HG03175 (cell line): ENCODE results near the gene LRTM1.

Experiments
- ATAC-seq: cut with Tn5 transposase; IDR thresholded peaks from one replicate; pipeline ENCODE4 v1.9.1; 2021; ENCODE audit warnings: mild to moderate bottlenecking, moderate library complexity; ENCODE audit not compliant: unreplicated experiment

The LRTM1 gene

DNA sequence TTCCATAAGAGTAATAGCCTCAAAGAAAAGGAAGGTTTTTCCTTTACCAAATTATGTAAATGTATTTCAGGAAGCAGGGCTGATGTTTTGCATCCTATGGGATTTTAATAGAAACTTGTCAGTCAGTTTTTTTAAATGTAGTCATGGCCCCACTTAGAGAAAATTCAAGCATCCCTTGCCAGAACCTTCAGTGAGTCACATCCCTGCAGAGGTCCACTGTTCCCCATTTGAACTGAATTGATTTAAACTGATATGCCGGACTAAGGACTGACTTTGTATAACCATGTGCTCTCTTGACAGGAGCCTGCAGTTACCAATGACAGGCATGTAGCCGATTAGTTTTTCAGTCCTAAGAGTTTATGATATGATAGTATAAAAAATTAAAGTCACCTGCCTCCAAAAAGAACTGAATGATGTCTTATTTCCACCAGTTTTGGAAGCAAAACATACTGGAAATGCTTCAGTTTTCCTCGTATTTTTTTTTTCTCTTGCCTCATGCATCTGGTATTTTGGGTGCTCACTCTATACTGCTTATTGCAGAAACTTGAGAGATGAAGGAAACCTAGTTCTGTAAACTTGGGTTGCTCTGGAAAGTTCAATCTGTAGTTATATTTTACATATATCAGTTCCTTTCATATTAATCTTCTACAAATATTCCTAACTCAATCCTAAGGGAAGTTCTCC lies 30.7 kb downstream of the LRTM1 start:
- ATAC-seq, result no peak

DNA sequence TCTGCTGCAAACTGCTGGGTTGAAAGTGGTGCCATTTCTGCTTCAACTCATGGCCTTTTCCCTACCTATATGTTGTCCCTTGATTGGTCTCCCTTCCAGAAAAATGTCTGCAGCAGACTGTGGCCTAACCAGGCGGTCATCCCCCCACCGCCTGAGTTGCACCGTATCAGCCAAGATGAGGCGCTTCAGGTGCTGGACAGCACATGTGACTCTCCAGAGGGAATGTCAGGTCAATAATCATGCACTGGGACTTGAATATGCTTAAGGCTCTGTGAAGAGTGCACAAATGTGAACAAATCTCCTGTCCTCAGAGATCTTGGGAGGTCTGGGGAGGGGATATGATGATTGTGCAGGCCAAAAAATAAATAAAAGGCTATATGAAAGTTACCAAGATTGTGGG lies 32.2 kb downstream of the LRTM1 start:
- no peak for ATAC-seq

DNA sequence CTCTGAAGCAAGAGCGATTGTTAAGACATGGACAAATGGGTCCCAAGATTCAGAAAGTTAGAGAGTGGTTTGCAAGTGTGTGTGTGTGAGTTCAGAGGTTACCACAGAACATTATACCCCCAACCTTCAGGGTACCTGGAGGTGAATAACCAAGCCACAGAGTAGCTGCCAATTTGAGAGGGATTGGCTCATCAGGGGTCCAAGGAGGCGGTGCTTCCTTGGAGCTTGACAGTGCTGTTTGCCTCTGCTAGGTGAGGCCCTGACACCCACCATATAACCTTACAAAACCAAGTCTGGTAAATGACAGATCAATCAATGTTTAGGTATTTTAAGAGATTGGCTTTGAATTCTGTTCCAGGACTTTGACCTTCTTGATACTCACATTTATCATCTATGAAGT lies 35.7 kb downstream of the LRTM1 start:
- ATAC-seq, result no peak

DNA sequence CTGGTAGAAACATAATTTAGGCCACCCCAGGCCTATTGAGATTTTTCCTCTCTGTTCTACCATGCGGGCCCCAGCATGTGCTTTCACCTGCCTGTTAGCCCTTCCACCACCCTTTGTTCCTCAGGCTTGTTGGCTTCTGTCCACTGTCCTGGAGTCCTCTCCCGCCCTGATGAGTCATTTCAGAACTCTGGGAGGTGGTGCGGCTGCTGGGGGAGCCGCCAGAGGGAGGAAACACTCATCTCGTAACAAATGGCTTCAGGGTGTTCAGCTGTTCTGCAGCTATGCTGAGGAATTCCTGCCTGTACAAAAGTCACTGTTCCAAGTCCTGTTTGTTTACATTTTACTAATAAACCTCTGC lies 36.3 kb downstream of the LRTM1 start:
- no peak for ATAC-seq

DNA sequence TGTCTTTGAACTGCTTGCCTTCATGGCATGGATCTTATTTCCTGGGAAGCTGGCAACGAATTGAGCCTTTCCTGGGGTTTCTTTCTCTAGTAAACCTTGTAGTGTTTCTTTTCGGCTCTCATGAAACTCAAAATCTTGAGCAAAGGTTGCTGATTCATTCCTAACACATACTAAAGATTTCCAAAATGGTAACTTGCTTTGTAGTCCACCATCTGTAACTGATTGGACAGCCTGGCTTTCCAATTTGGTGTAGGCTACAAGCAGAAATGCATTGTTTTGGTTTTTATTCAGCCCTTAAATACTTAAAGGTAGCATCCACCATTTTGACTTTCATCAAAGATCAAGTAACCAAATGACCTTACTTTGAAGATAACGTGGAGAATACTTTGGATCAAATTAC lies 38.1 kb downstream of the LRTM1 start:
- ATAC-seq, result no peak

DNA sequence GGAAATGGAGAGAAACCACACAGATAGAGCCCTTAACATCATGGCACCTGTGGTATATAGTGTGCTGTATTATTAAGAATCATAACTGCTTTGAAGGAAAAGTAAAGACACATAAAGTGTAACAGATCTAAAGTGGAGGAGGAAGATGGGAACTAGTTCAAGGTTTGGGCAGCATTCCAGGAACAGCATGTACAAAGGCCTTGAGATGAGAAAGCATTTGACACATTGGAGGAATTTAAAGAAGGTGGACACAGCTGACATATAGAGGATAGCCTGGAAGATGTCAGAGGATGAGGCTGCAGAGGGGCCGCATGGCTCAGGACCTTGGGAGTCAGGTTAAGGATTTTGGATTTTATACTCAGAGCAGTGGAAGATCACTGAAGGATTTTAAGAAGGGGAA lies 39.0 kb downstream of the LRTM1 start:
- no peak for ATAC-seq

DNA sequence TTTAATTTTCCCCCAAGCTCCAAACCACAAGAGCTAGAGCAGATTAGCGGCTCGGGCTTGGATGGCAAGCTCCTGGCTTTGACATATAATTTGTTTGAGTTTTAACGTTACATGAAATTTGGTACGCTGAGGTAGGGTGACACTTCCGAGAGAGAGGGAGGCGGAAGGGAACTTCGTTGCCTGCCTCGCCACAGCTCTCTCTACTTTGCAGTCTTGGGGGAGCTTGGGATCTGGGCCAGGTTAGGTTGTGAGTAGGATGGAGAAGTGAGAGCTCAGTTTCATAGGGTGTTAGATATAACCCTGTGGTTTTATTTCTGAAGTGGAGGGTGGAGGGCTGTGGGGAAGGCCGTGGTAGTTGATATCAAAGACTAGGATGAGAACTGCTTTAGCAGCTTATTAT lies 39.7 kb downstream of the LRTM1 start:
- no peak for ATAC-seq

DNA sequence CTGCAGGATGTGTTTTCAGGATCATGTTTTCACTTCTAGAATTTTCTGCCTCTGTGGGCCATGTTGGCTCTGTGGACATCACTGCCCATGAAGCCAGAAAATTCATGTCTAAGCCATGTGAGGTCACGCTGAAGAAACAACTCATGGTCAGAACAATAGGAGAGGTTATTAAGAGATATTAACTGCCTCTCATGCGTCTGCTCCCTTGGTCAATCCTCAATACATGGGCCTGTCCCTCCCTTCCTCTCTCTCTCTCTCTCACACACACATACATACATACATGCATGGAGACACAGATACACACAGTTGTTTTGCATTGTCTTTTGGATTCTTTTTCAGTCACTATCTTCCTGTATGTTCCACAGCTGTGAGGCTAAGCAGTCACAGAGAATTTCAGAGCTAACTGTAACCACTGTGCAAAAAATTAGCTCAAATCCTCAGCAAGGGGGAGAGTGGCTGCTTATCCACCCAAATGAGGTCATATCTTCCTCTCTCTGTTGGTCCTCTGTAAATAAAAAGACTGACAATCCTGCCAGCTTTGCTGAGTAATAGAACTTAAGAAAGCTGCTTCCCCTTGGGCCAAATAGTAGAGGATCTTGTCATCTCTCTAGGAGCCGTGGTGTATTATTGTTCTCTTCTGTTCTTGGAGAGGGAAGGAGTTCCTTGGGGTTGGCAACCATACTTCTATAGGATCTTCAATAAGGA lies 45.6 kb downstream of the LRTM1 start:
- ATAC-seq, result no peak

DNA sequence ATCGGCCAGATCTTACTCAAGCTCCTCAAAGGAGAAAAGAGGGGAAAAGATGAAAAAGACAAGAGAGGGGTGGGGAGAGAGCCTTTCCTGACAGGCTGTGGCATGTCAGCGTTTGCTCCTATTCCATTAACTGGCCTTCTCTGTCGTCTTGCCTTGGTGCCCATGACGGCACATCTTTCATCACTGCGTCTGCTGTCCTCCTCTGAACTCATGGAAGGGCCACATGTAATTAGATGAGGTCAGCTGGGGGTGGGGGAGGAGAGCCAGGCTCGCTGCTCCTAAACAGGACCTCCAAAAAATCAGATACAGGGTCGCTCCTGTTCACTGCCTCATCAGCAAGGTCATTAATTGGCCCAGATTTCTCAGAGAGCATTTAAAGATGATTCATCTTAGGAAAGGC lies 49.7 kb downstream of the LRTM1 start:
- no peak for ATAC-seq

DNA sequence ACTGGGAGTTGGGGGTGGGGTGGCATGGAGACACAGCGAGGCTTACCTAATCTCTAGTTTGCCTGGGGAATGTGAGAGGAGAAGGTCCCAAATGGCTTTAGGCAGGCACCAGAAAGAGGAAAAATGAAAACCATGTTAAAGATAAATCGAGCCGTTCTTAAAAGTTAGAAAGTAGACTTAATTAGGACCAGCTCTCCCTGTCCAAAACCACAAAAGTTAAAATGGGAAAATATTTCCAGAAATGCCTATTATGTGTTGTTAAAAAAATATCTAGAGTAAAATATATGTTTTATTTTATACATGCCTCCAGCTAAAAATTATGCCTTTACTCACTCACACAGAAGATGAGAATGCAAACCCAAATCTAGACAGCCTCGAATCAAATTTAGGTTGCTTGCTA lies 50.1 kb downstream of the LRTM1 start:
- ATAC-seq, result no peak

DNA sequence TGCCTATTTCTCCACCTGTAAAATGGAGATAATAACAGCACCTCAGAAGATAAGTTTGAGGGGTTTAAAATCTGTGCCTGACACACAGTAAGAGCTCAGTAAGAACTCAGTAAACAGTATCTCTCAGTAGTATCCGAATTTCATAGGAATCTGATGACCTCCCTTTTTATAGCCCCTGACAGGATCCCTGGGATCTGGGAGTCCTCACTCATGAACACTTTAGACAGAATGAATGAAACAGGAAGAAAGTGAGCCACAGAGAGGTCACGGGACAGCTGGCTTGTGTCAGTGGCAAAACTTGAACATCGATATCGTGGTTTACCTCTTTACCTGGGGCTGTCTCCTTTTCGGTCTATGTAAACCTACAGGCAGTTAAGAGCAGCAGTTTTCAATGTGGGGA lies 51.2 kb downstream of the LRTM1 start:
- no peak for ATAC-seq

DNA sequence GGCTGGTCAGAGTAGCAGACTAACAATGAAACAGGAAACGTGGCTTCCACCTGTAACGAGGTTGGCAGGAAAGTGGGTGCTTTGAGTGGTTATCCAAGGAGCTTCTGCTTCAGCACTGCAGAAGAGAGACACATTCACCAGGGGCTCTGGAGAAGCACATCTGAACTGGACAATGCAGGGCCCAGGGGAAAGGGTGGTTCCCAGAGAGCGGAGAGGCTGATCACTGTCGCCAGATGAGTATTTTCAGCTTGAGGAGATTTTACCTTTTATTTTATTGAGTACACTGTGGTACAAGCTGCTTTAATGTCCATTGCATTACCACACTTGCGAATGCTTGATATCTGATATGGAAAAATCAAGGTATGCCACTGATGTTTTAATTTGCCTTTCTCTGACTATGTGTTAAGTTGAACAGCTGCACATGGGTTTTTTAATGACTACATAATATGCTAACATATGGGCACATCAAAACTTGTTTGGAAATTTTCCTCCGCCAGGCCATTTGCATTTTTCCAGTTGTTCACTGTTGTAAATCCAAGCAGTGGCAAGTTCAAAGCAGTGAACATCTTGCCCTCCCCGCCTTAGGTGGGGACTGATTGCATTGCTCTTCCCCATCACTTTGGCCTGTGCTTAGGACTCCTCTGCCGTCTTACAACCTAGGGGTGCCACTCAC lies 52.1 kb downstream of the LRTM1 start:
- ATAC-seq, result no peak

DNA sequence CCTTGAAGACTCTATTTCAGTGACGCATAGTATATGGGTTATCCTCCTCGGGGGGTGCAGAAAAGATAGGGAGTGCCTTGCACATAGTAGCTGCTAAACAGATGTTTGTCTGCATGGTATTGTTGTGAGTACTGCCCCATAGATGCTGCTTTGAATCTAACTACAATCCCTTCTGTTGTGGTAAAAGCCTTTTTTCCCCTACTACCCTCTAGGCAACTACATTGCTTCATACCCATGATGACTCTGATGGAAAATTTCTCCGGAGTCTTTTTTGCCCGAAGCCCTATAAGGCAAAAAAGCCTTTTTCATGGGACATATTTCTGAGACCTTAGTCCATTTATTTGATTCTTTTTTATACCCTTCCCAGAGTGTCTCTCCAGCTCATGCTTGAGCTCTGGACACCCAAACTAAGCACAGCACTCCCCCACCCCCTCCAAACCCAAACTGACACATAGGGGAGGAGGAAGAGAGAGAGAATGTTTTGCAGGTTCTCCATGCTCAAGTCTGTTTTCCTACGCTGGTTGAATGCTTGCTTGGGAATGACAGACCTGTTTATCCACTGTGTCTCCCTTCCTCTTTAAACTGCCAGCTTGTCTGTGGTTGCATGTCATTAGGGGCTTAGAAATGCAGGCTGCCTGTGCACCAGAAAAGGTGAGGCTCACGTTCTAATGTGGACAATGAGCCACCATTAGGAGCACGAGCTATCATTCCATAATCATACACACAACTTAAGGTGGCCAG lies 52.9 kb downstream of the LRTM1 start:
- ATAC-seq, result no peak

DNA sequence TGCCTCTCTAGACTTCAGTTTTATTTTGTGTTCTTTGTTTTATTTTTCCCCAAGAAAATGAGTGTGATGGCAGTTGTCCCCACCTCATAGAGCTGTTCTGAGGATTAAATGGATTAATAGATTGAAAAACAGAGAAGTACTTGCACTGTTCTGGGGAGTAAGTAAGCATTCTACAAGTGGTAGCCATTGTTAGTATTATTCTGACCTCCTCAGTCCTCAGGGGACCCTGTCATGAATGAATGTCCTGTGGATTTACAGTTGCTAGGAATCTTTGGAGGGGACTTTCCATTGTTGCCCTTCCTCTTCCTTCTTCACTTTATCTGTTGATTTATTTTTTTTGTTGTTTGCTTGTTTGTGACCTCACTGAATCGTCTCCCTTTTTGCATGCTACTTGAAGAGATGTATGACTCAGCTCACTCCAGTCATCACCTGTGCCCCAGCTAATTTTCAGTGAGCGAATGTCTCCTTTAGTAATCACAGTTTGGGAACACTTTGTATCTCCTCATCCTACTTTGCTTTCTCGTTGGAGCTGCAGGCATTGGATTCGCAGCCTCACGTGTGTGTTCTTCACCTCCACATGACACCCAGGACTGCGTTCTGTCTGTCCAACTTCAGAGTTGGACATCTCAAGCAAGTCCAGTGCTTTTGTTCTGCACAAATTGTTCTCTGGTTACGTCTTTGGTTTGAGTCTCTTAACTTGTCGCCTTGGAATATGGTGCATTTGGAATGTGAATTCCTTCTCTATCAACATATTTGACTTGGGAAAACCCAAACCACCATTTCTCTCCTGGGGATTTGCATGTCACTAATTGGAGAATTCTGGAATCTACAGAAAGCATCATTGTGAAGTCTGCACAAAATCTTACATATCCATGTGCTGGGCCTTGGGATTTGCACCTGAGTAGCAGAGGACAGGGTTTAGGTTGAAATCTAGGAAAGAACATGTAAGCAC lies 54.5 kb downstream of the LRTM1 start:
- no peak for ATAC-seq

DNA sequence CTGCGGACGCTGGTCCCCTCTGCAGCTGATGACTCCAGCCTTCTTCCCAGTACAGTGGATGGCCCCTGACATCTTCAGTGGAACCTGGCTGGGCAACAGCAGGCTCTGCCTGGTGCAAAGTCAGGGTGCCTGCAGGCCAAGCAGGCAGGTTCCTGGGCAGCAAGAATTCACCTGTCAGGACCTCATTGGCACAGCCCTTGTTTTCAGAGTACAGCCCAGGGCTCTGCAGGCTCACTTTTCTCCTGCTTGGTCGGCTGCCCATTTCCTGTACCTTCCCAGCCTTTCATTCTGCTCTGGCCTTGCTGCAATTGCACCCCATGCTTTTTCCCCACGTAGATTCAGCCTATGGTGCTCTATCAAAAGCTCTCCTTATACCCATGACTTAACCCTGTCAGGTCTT lies 56.0 kb downstream of the LRTM1 start:
- ATAC-seq, result no peak

DNA sequence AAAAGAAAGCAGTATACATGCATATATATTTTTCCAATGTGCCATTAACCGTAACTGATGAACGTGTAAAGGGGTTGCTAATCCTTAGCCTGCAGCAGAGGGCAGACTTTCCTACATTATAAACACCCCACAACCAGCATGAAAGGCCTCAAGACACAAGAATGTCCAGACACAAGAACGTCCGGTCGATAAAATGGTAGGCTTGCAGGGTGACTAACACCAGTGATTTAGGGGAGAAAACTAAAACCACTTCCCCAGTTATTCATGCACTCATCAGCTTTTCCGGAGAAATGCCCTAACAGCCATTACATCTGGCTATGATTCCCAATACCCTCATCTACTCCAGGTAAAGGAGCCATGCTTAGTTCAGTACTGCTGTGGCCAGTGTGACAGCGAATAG lies 57.4 kb downstream of the LRTM1 start:
- ATAC-seq, result no peak
